Liver (tissue), 3 donors: Measurements from ENCODE around the gene CCDC30.

ENCODE experiments used
- CTCF ChIP-seq: fragments of 150-350 bp; IDR thresholded peaks from 2 replicates; pipeline ENCODE4 v1.5.1; 2017; ENCODE audit warnings: improper control_type of control experiment, low read depth, low read length; ENCODE audit not compliant: missing input control
- GABPA ChIP-seq, 2 donors: IDR thresholded peaks in 1 of 2; conservative IDR thresholded peaks in 1 of 2; 2 replicates each; pipeline ENCODE4 v1.6.1; 2016; ENCODE audit warnings: antibody characterized with exemption in 2 of 2, mild to moderate bottlenecking in 1 of 2, moderate library complexity in 1 of 2
- RAD21 ChIP-seq, 2 donors: IDR thresholded peaks; 2 replicates each; pipeline ENCODE4 v1.6.1; 2016; ENCODE audit warnings: antibody characterized with exemption in 2 of 2, mild to moderate bottlenecking in 2 of 2
- TAF1 ChIP-seq: conservative IDR thresholded peaks from 2 replicates; pipeline ENCODE4 v1.6.1; 2016; ENCODE audit warnings: antibody characterized with exemption, mild to moderate bottlenecking
- donor health status: healthy.
- donor health status: healthy.

- TF ChIP-seq CTCF (no peak), GABPA (IDR thresholded peaks at IDR 0.05 in 1 of 2, conservative IDR thresholded peaks at IDR 0.05 in 1 of 2) (no peak), RAD21 (IDR thresholded peaks at IDR 0.05) (no peak), TAF1 (no peak)
Observed at GRCh38 chr1:42417166-42417565, 45.9 kb upstream of the CCDC30 start.
